CD4-positive, alpha-beta T cell (primary cell): ENCODE data around the gene B3GALNT2. TPM values are rescaled to one million over a fixed set of nuclear protein-coding genes. Genes with fewer than 3 reads are reported as not detected.

Source experiments
- ATAC-seq: fragments of 200-7000 bp; cut with Tn5 transposase; one replicate; pipeline ENCODE4 v1.10.0; 2022; ENCODE audit warnings: mild to moderate bottlenecking; ENCODE audit not compliant: poor library complexity
- CTCF ChIA-PET: fragments of 350-600 bp; sonication (Branson Sonifier 250); formaldehyde crosslinking; loops from one replicate; lab custom pipeline; 2021; ENCODE audit warnings: antibody characterized with exemption, inconsistent platforms; lab: Charles Lee
- POLR2A ChIA-PET: fragments of 350-600 bp; sonication (Branson Sonifier 250); formaldehyde crosslinking; loops from one replicate; lab custom pipeline; 2021; ENCODE audit warnings: antibody characterized with exemption, inconsistent platforms; lab: Charles Lee
- DNase-seq, 14 experiments: peaks; one replicate each; pipeline ENCODE4 v3.0.0-alpha.2; 2013 to 2020; ENCODE audit warnings: mixed read lengths in 2 of 14
- H3K27ac ChIP-seq, 2 donors: one replicate each; pipeline versions ENCODE4 v1.5.1 to v1.7.0; 2013; ENCODE audit warnings: low read length in 2 of 2, low read depth in 1 of 2, mild to moderate bottlenecking in 1 of 2
- H3K27me3 ChIP-seq, 2 experiments: 1 replicate in 1 of 2; 2 replicates in 1 of 2; pipeline versions ENCODE4 v1.6.1 to v1.7.0; 2013; ENCODE audit warnings: low read length in 2 of 2, control low read depth in 1 of 2, mild to moderate bottlenecking in 1 of 2, moderate library complexity in 1 of 2; ENCODE audit not compliant: insufficient read depth in 2 of 2, control insufficient read depth in 1 of 2
- H3K36me3 ChIP-seq: one replicate; pipeline ENCODE4 v1.6.1; 2013; ENCODE audit warnings: low read length, control low read depth; ENCODE audit not compliant: insufficient read depth
- H3K4me1 ChIP-seq: one replicate; pipeline ENCODE4 v1.6.1; 2013; ENCODE audit warnings: low read length, control low read depth; ENCODE audit not compliant: insufficient read depth
- H3K4me3 ChIP-seq: one replicate; pipeline ENCODE4 v1.5.1; 2013; ENCODE audit warnings: mild to moderate bottlenecking, low read length, moderate library complexity
- H3K9me3 ChIP-seq, 2 experiments: 1 replicate in 1 of 2; 2 replicates in 1 of 2; pipeline versions ENCODE4 v1.6.1 to v1.7.0; 2013; ENCODE audit warnings: low read length in 2 of 2, mild to moderate bottlenecking in 2 of 2, control low read depth in 1 of 2, moderate library complexity in 1 of 2; ENCODE audit not compliant: control insufficient read depth in 1 of 2, insufficient read depth in 1 of 2
- H3K27ac Mint-ChIP-seq: one replicate; pipeline ENCODE4 v1.8.0; 2020; ENCODE audit warnings: mixed read lengths
- H3K27me3 Mint-ChIP-seq: one replicate; pipeline ENCODE4 v1.8.0; 2021; ENCODE audit warnings: mixed read lengths
- H3K36me3 Mint-ChIP-seq: one replicate; pipeline ENCODE4 v1.8.0; 2021; ENCODE audit warnings: low read depth, mixed read lengths
- H3K4me1 Mint-ChIP-seq: one replicate; pipeline ENCODE4 v1.8.0; 2021; ENCODE audit warnings: low read depth, mixed read lengths
- H3K4me3 Mint-ChIP-seq: one replicate; pipeline ENCODE4 v1.8.0; 2020; ENCODE audit warnings: mild to moderate bottlenecking, mixed read lengths
- H3K9me3 Mint-ChIP-seq: one replicate; pipeline ENCODE4 v1.8.0; 2020; ENCODE audit warnings: mixed read lengths
- CTCF ChIP-seq: fragments of 200-600 bp; IDR thresholded peaks from one replicate; pipeline ENCODE4 v1.8.0; 2022; ENCODE audit warnings: antibody characterized with exemption, mild to moderate bottlenecking
- intact Hi-C, 2 experiments: fragments of 100-400 bp; cut with DNase I in 1 of 2; cut with micrococcal nuclease in 1 of 2; formaldehyde crosslinking; loops; one replicate each; pipeline versions ENCODE4 v1.15.1 to v1.9.0; 2023 to 2025; cut with DNase I, micrococcal nuclease
- total RNA-seq, 174 experiments: library from RNA in 2 of 174; stranded (reverse) in 2 of 174; gene quantifications; one replicate each; pipeline ENCODE4 v1.2.3 and lab custom pipeline; 2021 to 2026

Gene B3GALNT2
- total RNA-seq, 2 experiments from 2014 or later, result 4.0 to 5.4 TPM

- H3K27ac Mint-ChIP-seq, result no peak overlapping the region
- ATAC-seq, result no peak
- H3K4me1 ChIP-seq, result no peaks in the 10 kb centered on the region
Measured at GRCh38 chr1:235486321-235486720, 17.9 kb downstream of the B3GALNT2 start.

GRCh38 chr1:235485558-235485957, 18.7 kb downstream of the B3GALNT2 start:
- H3K36me3 ChIP-seq, result peaks cover 23% of the 10 kb centered on the region
- H3K4me3 ChIP-seq, result no peak overlapping the region
- intact Hi-C loops, result no loop called here
- ATAC-seq, result no peak
- DNase-seq, result no peak
- ChIA-PET POLR2A (no interaction called here), CTCF (no interaction called here)
- no peak overlapping the region for H3K4me3 Mint-ChIP-seq
- no peak for TF ChIP-seq CTCF
- peaks cover 48% of the 10 kb centered on the region for H3K36me3 Mint-ChIP-seq
- peaks cover 2% of the 10 kb centered on the region for H3K9me3 Mint-ChIP-seq
- no peaks in the 10 kb centered on the region for H3K27me3 ChIP-seq
- H3K4me1 ChIP-seq, result no peaks in the 10 kb centered on the region
- no peak overlapping the region for H3K27ac ChIP-seq
- H3K27me3 Mint-ChIP-seq, result no peaks in the 10 kb centered on the region
- no peaks in the 10 kb centered on the region for H3K4me1 Mint-ChIP-seq
- no peaks in the 10 kb centered on the region for H3K9me3 ChIP-seq
- H3K27ac Mint-ChIP-seq, result no peak overlapping the region

More at GRCh38 chr1:235486321-235486720, 17.9 kb downstream of the B3GALNT2 start:
- Histone ChIP-seq H3K27me3 (no peaks in the 10 kb centered on the region), H3K27ac (no peak overlapping the region), H3K4me3 (no peak overlapping the region), H3K36me3 (peaks cover 23% of the 10 kb centered on the region), H3K9me3 (no peaks in the 10 kb centered on the region)
- peaks cover 2% of the 10 kb centered on the region for H3K9me3 Mint-ChIP-seq
- H3K4me1 Mint-ChIP-seq, result no peaks in the 10 kb centered on the region
- DNase-seq, result no peak
- peaks cover 43% of the 10 kb centered on the region for H3K36me3 Mint-ChIP-seq
- POLR2A ChIA-PET, result no interaction called here
- no peak for TF ChIP-seq CTCF
- H3K4me3 Mint-ChIP-seq, result no peak overlapping the region
- no peaks in the 10 kb centered on the region for H3K27me3 Mint-ChIP-seq
- intact Hi-C loops, result no loop called here
- CTCF ChIA-PET, result no interaction called here

- H3K4me1 Mint-ChIP-seq, result no peaks in the 10 kb centered on the region
- Histone ChIP-seq H3K4me3 (no peak overlapping the region), H3K9me3 (no peaks in the 10 kb centered on the region), H3K4me1 (no peaks in the 10 kb centered on the region), H3K36me3 (peaks cover 37% of the 10 kb centered on the region), H3K27ac (no peak overlapping the region), H3K27me3 (no peaks in the 10 kb centered on the region)
- H3K36me3 Mint-ChIP-seq, result peaks cover 58% of the 10 kb centered on the region
- intact Hi-C loops, result no loop called here
- ATAC-seq (no peak), DNase-seq (no peak)
- peaks cover 2% of the 10 kb centered on the region for H3K9me3 Mint-ChIP-seq
- no peaks in the 10 kb centered on the region for H3K27me3 Mint-ChIP-seq
- no peak for TF ChIP-seq CTCF
- no peak overlapping the region for H3K4me3 Mint-ChIP-seq
- POLR2A ChIA-PET, result no interaction called here
- no peak overlapping the region for H3K27ac Mint-ChIP-seq
- CTCF ChIA-PET, result no interaction called here
Measured at GRCh38 chr1:235483090-235483489, 21.2 kb downstream of the B3GALNT2 start.
